Hepatocyte (in vitro differentiated cells): ENCODE data around the gene DDX52. TPM values are rescaled to one million over a fixed set of nuclear protein-coding genes. Genes with fewer than 3 reads are reported as not detected.

ENCODE experiments used
- DNase-seq: peaks from one replicate; pipeline ENCODE4 v3.0.0-alpha.2; 2016; ENCODE audit warnings: low spot score
- H2AFZ ChIP-seq: fragments of 200-600 bp; sonication (generic); 2 replicates; pipeline ENCODE4 v1.6.0; 2016; ENCODE audit warnings: antibody characterized with exemption, mild to moderate bottlenecking
- H3K27ac ChIP-seq: fragments of 200-600 bp; sonication (generic); 2 replicates; pipeline ENCODE4 v1.5.1; 2016; ENCODE audit warnings: mild to moderate bottlenecking
- H3K27me3 ChIP-seq: fragments of 200-600 bp; sonication (generic); 2 replicates; pipeline ENCODE4 v1.6.1; 2016
- H3K36me3 ChIP-seq: fragments of 200-600 bp; sonication (generic); replicated peaks from 2 replicates; pipeline ENCODE4 v1.5.1; 2016; ENCODE audit warnings: low read depth; ENCODE audit not compliant: insufficient read depth
- H3K4me1 ChIP-seq: fragments of 200-600 bp; sonication (generic); 2 replicates; pipeline ENCODE4 v1.5.1; 2016; ENCODE audit warnings: mild to moderate bottlenecking, moderate library complexity; ENCODE audit not compliant: insufficient read depth
- H3K4me2 ChIP-seq: fragments of 200-600 bp; sonication (generic); 2 replicates; pipeline ENCODE4 v1.6.0; 2016
- H3K4me3 ChIP-seq: fragments of 200-600 bp; sonication (generic); 2 replicates; pipeline ENCODE4 v1.5.1; 2016; ENCODE audit warnings: mild to moderate bottlenecking
- H3K79me2 ChIP-seq: fragments of 200-600 bp; sonication (generic); 2 replicates; pipeline ENCODE4 v1.6.0; 2017; ENCODE audit warnings: mild to moderate bottlenecking
- H3K9me2 ChIP-seq: fragments of 200-600 bp; sonication (generic); replicated peaks from 2 replicates; pipeline ENCODE4 v1.6.0; 2017; ENCODE audit warnings: mild to moderate bottlenecking; ENCODE audit not compliant: insufficient read depth
- H3K9me3 ChIP-seq: fragments of 200-600 bp; sonication (generic); 2 replicates; pipeline ENCODE4 v1.5.1; 2016; ENCODE audit warnings: low read depth, mild to moderate bottlenecking
- H4K20me1 ChIP-seq: fragments of 200-600 bp; sonication (generic); 2 replicates; pipeline ENCODE4 v1.6.0; 2016; ENCODE audit warnings: mild to moderate bottlenecking; ENCODE audit not compliant: insufficient read depth, poor library complexity, severe bottlenecking
- CTCF ChIP-seq: fragments of 200-600 bp; sonication (generic); IDR thresholded peaks from 2 replicates; pipeline ENCODE4 v1.5.1; 2016; ENCODE audit warnings: antibody characterized with exemption, mild to moderate bottlenecking; ENCODE audit not compliant: poor library complexity
- EZH2 ChIP-seq: fragments of 200-600 bp; sonication (generic); IDR thresholded peaks from 2 replicates; pipeline ENCODE4 v1.6.1; 2016; ENCODE audit warnings: antibody characterized with exemption, mild to moderate bottlenecking, borderline replicate concordance
- EZH2phosphoT487 ChIP-seq: fragments of 200-600 bp; sonication (generic); IDR thresholded peaks from one replicate; pipeline ENCODE4 v1.6.1; 2018; ENCODE audit warnings: antibody characterized with exemption, mild to moderate bottlenecking, low read depth, moderate library complexity; ENCODE audit not compliant: unreplicated experiment, severe bottlenecking
- WGBS: methylation state at CpG from one replicate; pipeline ENCODE4 v1.1.6; 2016; ENCODE audit warnings: low lambda C conversion rate; ENCODE audit errors: missing lambda C conversion rate; 5-methylcytosine and 5-hydroxymethylcytosine counted together
- polyA plus RNA-seq: library from polyadenylated mRNA; unstranded; fragments of >200 nt; fragmentation: Nextera tagmentation; extraction: Ambion mirVana; gene quantifications from 2 replicates; pipeline ENCODE4 v1.2.1, GENCODE V29; 2016
- total RNA-seq: library from RNA; depleted of rRNA; stranded (reverse); fragments of >200 nt; gene quantifications from 2 replicates; pipeline ENCODE4 v1.2.3, GENCODE V29; 2014

DDX52 gene
- total and polyA plus RNA-seq, 2 experiments from 2014 or later: 31.0 to 45.7 TPM

DNA sequence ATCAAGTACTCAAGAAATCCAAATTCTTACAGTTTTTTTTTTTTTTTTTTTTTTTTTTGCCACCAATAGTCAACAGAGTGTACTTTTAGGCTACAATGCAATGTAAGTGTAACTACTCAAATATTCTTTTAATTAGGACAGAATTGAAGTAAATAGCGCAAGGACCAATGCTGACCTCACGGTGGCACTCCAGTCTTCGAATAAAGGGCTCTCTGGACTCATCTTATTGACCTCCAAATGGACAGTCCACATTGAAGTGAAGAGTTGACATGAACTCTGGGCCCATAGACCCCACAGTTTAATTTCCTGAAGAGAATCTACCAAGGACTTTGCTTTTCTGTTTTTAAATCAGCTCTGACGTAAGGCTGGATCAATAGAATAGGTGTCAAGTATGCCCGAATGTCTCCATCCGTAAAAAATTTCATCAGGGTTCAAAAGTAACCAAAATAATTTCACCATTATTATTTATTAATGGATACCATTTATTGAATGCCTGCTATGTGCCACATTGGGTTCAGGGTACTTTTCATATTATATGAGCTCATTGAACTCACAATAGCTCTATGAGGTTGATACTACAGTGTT is 7.3 kb upstream of the DDX52 start:
- Histone ChIP-seq H3K79me2 (no peaks in the 10 kb centered on the region), H3K36me3 (no peaks in the 10 kb centered on the region), H3K9me3 (no peaks in the 10 kb centered on the region), H4K20me1 (no peaks in the 10 kb centered on the region), H2AFZ (no peak overlapping the region), H3K9me2 (no peaks in the 10 kb centered on the region), H3K27ac (no peak overlapping the region), H3K4me2 (no peak overlapping the region), H3K27me3 (peaks cover 6% of the 10 kb centered on the region), H3K4me3 (no peak overlapping the region), H3K4me1 (peaks cover 7% of the 10 kb centered on the region)
- WGBS: 56% methylated on average over 6 of the region's 6 CpGs
- DNase-seq: peak; percentile 61
- TF ChIP-seq CTCF (peak; percentile 62), EZH2phosphoT487 (no peak)

DNA sequence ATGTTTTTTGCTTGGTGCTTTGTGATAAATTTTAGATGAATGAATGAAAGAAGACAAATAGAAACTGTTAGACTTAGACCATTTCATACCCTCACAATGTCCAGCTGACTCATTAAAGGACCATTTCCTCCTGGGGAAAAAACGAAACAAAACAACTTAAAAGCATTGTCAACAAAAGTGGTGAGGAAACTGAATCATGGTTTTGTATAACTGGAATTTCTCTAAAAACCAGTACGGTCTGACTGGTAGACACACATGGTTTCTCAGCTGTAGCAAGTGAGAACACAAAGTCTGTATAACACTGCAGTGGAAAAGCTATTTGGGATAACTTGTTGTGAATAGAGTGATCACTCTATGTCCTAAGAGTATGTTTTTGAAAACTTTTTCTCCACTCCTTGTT is 5.3 kb upstream of the DDX52 start:
- Histone ChIP-seq H3K36me3 (no peaks in the 10 kb centered on the region), H3K27me3 (peaks cover 6% of the 10 kb centered on the region), H4K20me1 (no peaks in the 10 kb centered on the region), H3K27ac (peak overlapping the region; percentile 40), H3K4me3 (no peak overlapping the region), H2AFZ (no peak overlapping the region), H3K4me2 (no peak overlapping the region), H3K9me3 (no peaks in the 10 kb centered on the region), H3K9me2 (no peaks in the 10 kb centered on the region), H3K79me2 (no peaks in the 10 kb centered on the region), H3K4me1 (peaks cover 17% of the 10 kb centered on the region)
- TF ChIP-seq EZH2 (no peak), CTCF (no peak), EZH2phosphoT487 (no peak)
- WGBS: 78% methylated on average over 2 of the region's 2 CpGs
- DNase-seq: no peak

GRCh38 chr17:37647856-37648255 is 4.6 kb upstream of the DDX52 start:
- H3K9me2 ChIP-seq: no peaks in the 10 kb centered on the region
- H3K27me3 ChIP-seq: peaks cover 6% of the 10 kb centered on the region
- H2AFZ ChIP-seq: no peak overlapping the region
- no peak overlapping the region for H3K4me2 ChIP-seq
- H3K36me3 ChIP-seq: no peaks in the 10 kb centered on the region
- peak overlapping the region; percentile 40 for H3K27ac ChIP-seq
- H3K4me3 ChIP-seq: no peak overlapping the region
- DNase-seq: no peak
- WGBS: 39% methylated on average over 1 of the region's 1 CpG
- no peaks in the 10 kb centered on the region for H3K9me3 ChIP-seq
- no peaks in the 10 kb centered on the region for H4K20me1 ChIP-seq
- TF ChIP-seq EZH2phosphoT487 (no peak), CTCF (no peak), EZH2 (no peak)
- H3K79me2 ChIP-seq: peaks cover under 1% of the 10 kb centered on the region
- peaks cover 17% of the 10 kb centered on the region for H3K4me1 ChIP-seq
